Kidney epithelial cell (primary cell): ENCODE data around the gene LIMS1. TPM values are rescaled to one million over a fixed set of nuclear protein-coding genes. Genes with fewer than 3 reads are reported as not detected.
"Not testable (repeated sequence)": the region's sequence is repeated elsewhere in the genome, so short reads cannot be mapped to it uniquely, and the experiment has no call there.

ENCODE experiments used
- DNase-seq: peaks from one replicate; pipeline ENCODE4 v3.0.0-alpha.2; 2010; ENCODE audit warnings: low read depth
- H3K27me3 ChIP-seq: 2 replicates; pipeline ENCODE4 v1.6.0; 2011; ENCODE audit warnings: low read length; ENCODE audit not compliant: control insufficient read depth, insufficient read depth
- H3K36me3 ChIP-seq: 2 replicates; pipeline ENCODE4 v1.5.1; 2011; ENCODE audit warnings: low read length; ENCODE audit not compliant: control insufficient read depth, insufficient read depth
- H3K4me3 ChIP-seq: 2 replicates; pipeline ENCODE4 v1.5.1; 2011; ENCODE audit warnings: low read depth, mild to moderate bottlenecking, control low read depth, low read length
- CTCF ChIP-seq: IDR thresholded peaks from 2 replicates; pipeline ENCODE4 v1.5.1; 2011; ENCODE audit warnings: mild to moderate bottlenecking, moderate library complexity, low read length, control low read depth, inconsistent platforms; ENCODE audit not compliant: insufficient read depth, poor library complexity, severe bottlenecking
- total RNA-seq: library from RNA; depleted of rRNA; stranded (reverse); fragments of >200 nt; gene quantifications from 2 replicates; pipeline ENCODE4 v1.2.3, GENCODE V29; 2015

LIMS1 gene
- total RNA-seq, 1 donor from 2014 or later, result 202 TPM

DNA sequence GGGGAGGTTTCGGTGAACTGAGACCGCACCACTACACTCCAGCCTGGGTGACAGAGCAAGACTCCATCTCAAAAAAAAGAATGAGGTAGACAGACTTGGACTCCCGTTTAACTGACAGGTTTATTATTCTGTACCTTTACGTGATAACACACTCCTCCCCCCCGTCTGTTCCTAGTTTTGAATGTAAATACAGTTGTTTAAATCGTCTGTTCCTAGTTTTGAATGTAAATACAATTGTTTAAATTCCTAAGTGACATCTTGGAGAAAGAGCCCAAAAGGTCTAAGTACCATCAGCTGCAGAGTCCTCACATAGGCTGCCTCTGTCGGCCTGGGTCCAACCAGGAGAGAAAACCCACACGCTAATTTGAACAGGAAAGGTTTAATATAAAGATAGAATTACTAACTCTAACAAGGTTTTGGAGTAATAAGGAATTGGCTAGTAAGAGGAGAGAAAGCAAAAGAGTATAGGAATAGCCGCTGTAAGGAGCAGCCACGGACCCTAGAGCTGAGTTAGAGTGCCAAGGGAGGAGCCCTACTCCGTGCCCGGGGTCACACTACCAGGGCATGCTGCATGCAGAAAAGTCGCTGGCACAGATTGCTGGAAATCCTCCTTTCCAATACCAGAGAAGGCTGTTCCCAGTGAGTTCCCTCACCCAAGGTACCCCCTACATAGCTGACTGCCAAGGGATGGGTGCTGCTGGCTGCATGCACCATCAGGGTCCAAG is 101.5 kb downstream of the LIMS1 start:
- no peaks in the 10 kb centered on the region for H3K27me3 ChIP-seq
- no peak for DNase-seq
- TF ChIP-seq CTCF, result no peak
- no peak overlapping the region for H3K4me3 ChIP-seq
- no peaks in the 10 kb centered on the region for H3K36me3 ChIP-seq

- no peak overlapping the region for H3K4me3 ChIP-seq
- H3K36me3 ChIP-seq, result no peaks in the 10 kb centered on the region
- no peaks in the 10 kb centered on the region for H3K27me3 ChIP-seq
- no peak for TF ChIP-seq CTCF
- peak; percentile 77 for DNase-seq
These were observed 103.0 kb downstream of the LIMS1 start for GRCh38 chr2:108637304-108637669.

DNA sequence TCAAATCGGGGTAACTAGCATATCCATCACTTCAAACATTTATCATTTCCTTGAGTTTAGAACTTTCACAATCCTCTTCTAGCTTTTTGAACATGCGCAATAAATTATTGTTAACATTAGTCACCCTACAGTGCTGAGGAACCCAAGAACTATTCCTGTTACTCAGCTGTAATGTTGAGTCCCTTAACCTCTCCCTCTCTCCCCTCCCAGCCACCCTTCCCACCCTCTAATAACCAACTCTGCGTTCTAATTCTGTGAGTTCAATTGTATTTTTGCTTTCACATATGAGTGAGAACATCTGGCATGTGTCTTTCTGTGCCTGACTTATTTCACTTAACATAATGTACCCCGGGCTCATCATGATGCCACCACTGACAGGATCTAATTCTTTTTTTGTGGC is 106.5 kb downstream of the LIMS1 start:
- no peaks in the 10 kb centered on the region for H3K36me3 ChIP-seq
- no peak overlapping the region for H3K4me3 ChIP-seq
- no peaks in the 10 kb centered on the region for H3K27me3 ChIP-seq
- no peak for DNase-seq
- no peak for TF ChIP-seq CTCF

DNA sequence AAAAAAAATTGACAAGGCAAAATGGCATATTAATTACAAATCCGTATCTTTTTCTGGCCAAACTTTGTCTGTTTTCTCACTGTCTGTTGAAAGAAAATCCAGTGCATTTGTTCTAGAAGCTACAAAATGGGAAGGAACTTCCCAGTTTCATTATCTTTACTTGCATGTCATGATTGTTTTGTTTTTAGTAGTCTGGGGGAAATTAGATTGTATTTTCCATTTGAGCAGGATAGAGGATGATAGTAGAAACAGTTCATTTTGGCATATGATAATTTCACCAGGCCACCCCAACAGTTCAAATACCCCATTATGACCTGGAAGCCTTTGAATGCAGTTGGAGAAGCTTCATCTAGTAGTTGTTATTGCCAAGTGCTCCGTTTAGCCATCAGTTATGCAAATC is 107.5 kb downstream of the LIMS1 start:
- no peaks in the 10 kb centered on the region for H3K36me3 ChIP-seq
- TF ChIP-seq CTCF, result no peak
- DNase-seq, result no peak
- H3K4me3 ChIP-seq, result no peak overlapping the region
- no peaks in the 10 kb centered on the region for H3K27me3 ChIP-seq

- Histone ChIP-seq H3K4me3 (no peak overlapping the region), H3K27me3 (no peaks in the 10 kb centered on the region), H3K36me3 (no peaks in the 10 kb centered on the region)
- no peak for TF ChIP-seq CTCF
- no peak for DNase-seq
These were observed 109.1 kb downstream of the LIMS1 start for GRCh38 chr2:108643261-108643849.

DNA sequence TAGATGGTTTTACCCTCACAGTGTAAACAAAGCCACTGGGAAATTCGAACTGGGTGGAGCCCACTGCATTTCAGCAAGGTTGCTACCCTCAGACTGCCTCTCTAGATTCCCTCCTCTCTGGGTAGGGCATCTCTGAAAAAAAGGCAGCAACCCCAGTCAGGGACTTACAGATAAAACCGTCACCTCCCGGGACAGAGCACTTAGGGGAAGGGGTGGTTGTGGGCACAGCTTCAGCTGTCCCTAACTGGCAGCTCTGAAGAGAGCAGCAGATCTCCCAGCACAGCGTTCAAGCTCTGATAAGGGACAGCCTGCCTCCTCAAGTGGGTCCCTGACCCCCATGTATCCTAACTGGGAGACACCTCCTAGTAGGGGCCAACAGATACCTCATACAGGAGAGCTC is 109.6 kb downstream of the LIMS1 start:
- H3K4me3 ChIP-seq, H3K36me3 ChIP-seq, DNase-seq, H3K27me3 ChIP-seq: not testable (repeated sequence)

- not testable (repeated sequence) for H3K36me3 ChIP-seq, H3K4me3 ChIP-seq, H3K27me3 ChIP-seq, DNase-seq
These were observed 110.2 kb downstream of the LIMS1 start for GRCh38 chr2:108644446-108644845.

DNA sequence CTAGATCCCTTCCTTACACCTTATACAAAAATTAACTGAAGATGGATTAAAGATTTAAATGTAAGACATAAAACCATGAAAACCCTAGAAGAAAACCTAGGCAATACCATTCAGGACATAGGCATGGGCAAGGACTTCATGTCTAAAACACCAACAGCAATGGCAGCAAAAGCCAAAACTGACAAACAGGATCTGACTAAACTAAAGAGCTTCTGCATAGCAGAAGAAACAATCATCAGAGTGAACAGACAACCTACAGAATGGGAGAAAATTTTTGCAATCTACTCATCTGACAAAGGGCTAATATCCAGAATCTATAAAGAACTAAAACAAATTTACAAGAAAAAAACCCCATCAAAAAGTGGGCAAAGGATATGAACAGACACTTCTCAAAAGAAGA is 114.5 kb downstream of the LIMS1 start:
- H3K4me3 ChIP-seq, DNase-seq, H3K27me3 ChIP-seq, H3K36me3 ChIP-seq: not testable (repeated sequence)

DNA sequence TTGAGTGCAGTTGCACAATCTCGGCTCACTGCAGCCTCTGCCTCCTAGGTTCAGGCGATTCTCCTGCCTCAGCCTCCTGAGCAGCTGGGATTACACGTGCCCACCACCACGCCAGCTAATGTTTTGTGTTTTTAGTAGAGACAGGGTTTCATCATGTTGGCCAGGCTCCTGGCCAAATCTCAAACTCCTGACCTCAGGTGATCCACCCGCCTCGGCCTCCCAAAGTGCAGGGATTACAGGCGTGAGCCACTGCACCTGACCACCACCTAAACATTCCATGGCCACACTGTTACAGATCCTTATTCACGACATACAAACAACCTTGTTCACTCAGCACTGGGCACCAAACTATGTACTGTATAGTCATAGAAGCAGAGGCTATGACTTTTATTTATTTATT is 116.2 kb downstream of the LIMS1 start:
- not testable (repeated sequence) for H3K36me3 ChIP-seq, H3K4me3 ChIP-seq, H3K27me3 ChIP-seq, DNase-seq

DNA sequence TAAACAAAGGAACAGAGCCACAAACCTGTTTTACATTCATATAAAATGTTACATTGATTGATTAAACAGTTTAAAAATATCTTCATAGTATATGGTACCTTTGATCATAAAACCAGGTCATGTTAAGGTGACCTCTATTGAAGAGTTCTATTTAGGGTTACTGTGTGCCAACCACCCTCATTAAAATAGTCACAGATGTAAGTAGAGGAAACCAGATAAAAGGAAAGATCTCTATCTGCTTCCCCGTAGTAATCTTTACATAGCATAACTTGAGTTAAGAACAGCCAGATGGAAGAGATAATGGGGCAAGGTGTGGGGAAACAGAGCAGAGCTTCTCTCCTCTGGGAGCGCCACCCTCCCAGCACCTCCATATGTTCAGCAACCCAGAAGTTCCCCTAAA is 117.2 kb downstream of the LIMS1 start:
- not testable (repeated sequence) for DNase-seq, H3K36me3 ChIP-seq, H3K27me3 ChIP-seq, H3K4me3 ChIP-seq
